Chondrocyte (in vitro differentiated cells): ENCODE data around the gene FOXN3. TPM values are rescaled to one million over a fixed set of nuclear protein-coding genes. Genes with fewer than 3 reads are reported as not detected.
"Not testable (repeated sequence)": the region's sequence is repeated elsewhere in the genome, so short reads cannot be mapped to it uniquely, and the experiment has no call there.

Source experiments
- DNase-seq: peaks from one replicate; pipeline ENCODE4 v3.0.0; 2021; ENCODE audit warnings: mixed read lengths, low spot score
- H3K27ac Mint-ChIP-seq: one replicate; pipeline ENCODE4 v1.8.0; 2021; ENCODE audit warnings: mild to moderate bottlenecking, moderate library complexity, mixed read lengths; ENCODE audit not compliant: unreplicated experiment
- H3K27me3 Mint-ChIP-seq: 2 replicates; pipeline ENCODE4 v1.8.0; 2021; ENCODE audit warnings: low read depth, mixed read lengths
- H3K36me3 Mint-ChIP-seq: 2 replicates; pipeline ENCODE4 v1.8.0; 2021; ENCODE audit warnings: low read depth, mixed read lengths
- H3K4me1 Mint-ChIP-seq: 2 replicates; pipeline ENCODE4 v1.8.0; 2021; ENCODE audit warnings: low read depth, mild to moderate bottlenecking, mixed read lengths
- H3K4me3 Mint-ChIP-seq: one replicate; pipeline ENCODE4 v1.8.0; 2021; ENCODE audit warnings: mild to moderate bottlenecking, moderate library complexity, mixed read lengths; ENCODE audit not compliant: unreplicated experiment
- H3K9me3 Mint-ChIP-seq: 2 replicates; pipeline ENCODE4 v1.8.0; 2021; ENCODE audit warnings: low read depth, mixed read lengths
- CTCF ChIP-seq: fragments of 200-600 bp; sonication (generic); IDR thresholded peaks from 2 replicates; pipeline ENCODE4 v1.5.0; 2021; ENCODE audit warnings: antibody characterized with exemption, mild to moderate bottlenecking, moderate library complexity
- total RNA-seq: library from RNA; stranded (reverse); gene quantifications from 3 replicates; pipeline ENCODE4 v1.2.1, GENCODE V29; 2021

FOXN3 gene
- total RNA-seq, 1 donor from 2014 or later: 161 TPM

GRCh38 chr14:89117012-89117411, 300.0 kb downstream of the FOXN3 start:
- no peak overlapping the region for H3K27ac Mint-ChIP-seq
- peaks cover 19% of the 10 kb centered on the region for H3K27me3 Mint-ChIP-seq
- H3K4me1 Mint-ChIP-seq: no peaks in the 10 kb centered on the region
- DNase-seq: no peak
- no peak for TF ChIP-seq CTCF
- peaks cover 7% of the 10 kb centered on the region for H3K9me3 Mint-ChIP-seq
- peaks cover 3% of the 10 kb centered on the region for H3K36me3 Mint-ChIP-seq
- H3K4me3 Mint-ChIP-seq: no peak overlapping the region

- H3K27ac Mint-ChIP-seq: no peak overlapping the region
- H3K36me3 Mint-ChIP-seq: peaks cover 2% of the 10 kb centered on the region
- H3K4me1 Mint-ChIP-seq: no peaks in the 10 kb centered on the region
- no peak overlapping the region for H3K4me3 Mint-ChIP-seq
- peaks cover 2% of the 10 kb centered on the region for H3K9me3 Mint-ChIP-seq
- no peak for TF ChIP-seq CTCF
- peaks cover 20% of the 10 kb centered on the region for H3K27me3 Mint-ChIP-seq
- no peak for DNase-seq
Observed at GRCh38 chr14:89114109-89114508, 302.9 kb downstream of the FOXN3 start.

GRCh38 chr14:89112720-89113119, 304.3 kb downstream of the FOXN3 start:
- no peak for DNase-seq
- peaks cover 2% of the 10 kb centered on the region for H3K36me3 Mint-ChIP-seq
- peaks cover 3% of the 10 kb centered on the region for H3K4me1 Mint-ChIP-seq

GRCh38 chr14:89111766-89112543, 305.1 kb downstream of the FOXN3 start:
- H3K36me3 Mint-ChIP-seq, H3K27ac Mint-ChIP-seq, H3K4me1 Mint-ChIP-seq: not testable (repeated sequence)

More at GRCh38 chr14:89112720-89113119, 304.3 kb downstream of the FOXN3 start:
- Mint-ChIP-seq H3K4me3 (no peak overlapping the region), H3K27ac (no peak overlapping the region), H3K27me3 (peaks cover 18% of the 10 kb centered on the region), H3K9me3 (no peaks in the 10 kb centered on the region)
- TF ChIP-seq CTCF: no peak

GRCh38 chr14:89111232-89111631, 305.8 kb downstream of the FOXN3 start:
- peaks cover 12% of the 10 kb centered on the region for H3K27me3 Mint-ChIP-seq
- H3K4me1 Mint-ChIP-seq, H3K36me3 Mint-ChIP-seq, H3K4me3 Mint-ChIP-seq, DNase-seq, H3K27ac Mint-ChIP-seq, H3K9me3 Mint-ChIP-seq: not testable (repeated sequence)

More at GRCh38 chr14:89111766-89112543, 305.1 kb downstream of the FOXN3 start:
- H3K9me3 Mint-ChIP-seq, H3K4me3 Mint-ChIP-seq, DNase-seq: not testable (repeated sequence)
- peaks cover 16% of the 10 kb centered on the region for H3K27me3 Mint-ChIP-seq

- peaks cover 9% of the 10 kb centered on the region for H3K27me3 Mint-ChIP-seq
- H3K4me3 Mint-ChIP-seq: no peak overlapping the region
- no peak overlapping the region for H3K27ac Mint-ChIP-seq
- no peaks in the 10 kb centered on the region for H3K36me3 Mint-ChIP-seq
- H3K9me3 Mint-ChIP-seq: no peaks in the 10 kb centered on the region
- DNase-seq: no peak
- no peak for TF ChIP-seq CTCF
- H3K4me1 Mint-ChIP-seq: peaks cover 3% of the 10 kb centered on the region
Observed at GRCh38 chr14:89110110-89110509, 306.9 kb downstream of the FOXN3 start.
